IMR-90 (cell line): Measurements from ENCODE around the gene PLA2G4E.
A peak's percentile ranks its signal among the peaks of the same experiment; 100 is the strongest.

Experiments
- BHLHE40 ChIP-seq: fragments of 150-350 bp; IDR thresholded peaks from 2 replicates; pipeline ENCODE4 v1.6.1; 2016; ENCODE audit warnings: mild to moderate bottlenecking, low read depth, low read length
- CEBPB ChIP-seq: IDR thresholded peaks from 2 replicates; pipeline ENCODE4 v1.6.1; 2012; ENCODE audit warnings: low read depth, low read length, improper control_type of control experiment
- CTCF ChIP-seq: conservative IDR thresholded peaks from 2 replicates; pipeline ENCODE4 v1.5.1; 2012; ENCODE audit warnings: mild to moderate bottlenecking, low read depth, low read length, improper control_type of control experiment
- MAFK ChIP-seq: IDR thresholded peaks from 2 replicates; pipeline ENCODE4 v1.6.1; 2012; ENCODE audit warnings: low read depth, low read length, improper control_type of control experiment
- MXI1 ChIP-seq: IDR thresholded peaks from 2 replicates; pipeline ENCODE4 v1.6.1; 2012; ENCODE audit warnings: low read depth, mild to moderate bottlenecking, low read length, moderate library complexity, borderline replicate concordance
- POLR2A ChIP-seq: IDR thresholded peaks from 2 replicates; pipeline ENCODE4 v1.6.1; 2012; ENCODE audit warnings: mild to moderate bottlenecking, low read depth, low read length
- RAD21 ChIP-seq: IDR thresholded peaks from 2 replicates; pipeline ENCODE4 v1.6.1; 2012; ENCODE audit warnings: low read length, improper control_type of control experiment

GRCh38 chr15:41972253-41973242, 48.3 kb downstream of the PLA2G4E start, which contains the start of gene EHD4:
- TF ChIP-seq CTCF (peak; percentile 39; the same call in 1 of the 2 replicates), MAFK (peak; percentile 61), POLR2A (peak; percentile 89), RAD21 (no peak; the same call in 1 of the 2 replicates), CEBPB (no peak), BHLHE40 (no peak), MXI1 (peak; percentile 19; the same call in 1 of the 2 replicates)
